ENCODE results near the gene SAA2.
A peak's percentile ranks its signal among the peaks of the same experiment; 100 is the strongest.

Gene SAA2

DNA sequence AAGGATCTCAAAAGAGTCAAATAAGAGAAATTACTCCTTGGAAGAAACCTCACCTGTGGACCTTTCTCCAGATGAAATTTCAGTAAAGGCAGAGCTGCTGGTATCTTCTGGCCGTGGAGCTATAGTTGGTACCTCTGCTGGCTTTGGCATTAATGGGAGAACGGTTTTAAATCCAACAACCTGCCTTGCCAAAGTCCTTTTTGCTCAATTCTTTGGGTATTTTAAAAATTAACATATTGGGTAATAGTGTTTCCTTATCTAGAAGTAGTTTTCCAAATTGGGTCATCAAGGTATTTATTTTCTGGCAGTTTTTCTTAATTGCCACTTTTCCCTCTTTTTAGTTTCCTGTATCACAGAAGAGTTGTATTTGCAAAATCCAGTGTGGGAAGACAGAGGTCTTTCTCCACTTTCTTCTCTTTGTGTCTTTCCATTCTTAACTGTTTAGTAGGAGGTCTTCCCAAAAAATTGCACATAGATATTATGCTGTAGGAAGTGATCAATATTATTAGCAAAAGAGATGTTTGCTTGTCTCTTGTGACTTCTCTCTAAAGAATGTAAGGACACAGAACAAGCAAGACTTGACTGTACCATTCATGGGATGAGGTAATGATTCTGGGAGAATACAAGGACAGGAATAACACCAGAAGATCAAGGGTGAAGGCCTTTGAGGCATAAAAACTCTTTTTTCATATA is 11.7 kb downstream of the SAA2 start, which contains the start of gene SAA4:
Gene SAA4 (minus strand): TSS at position 139 of the 693 bp plus-strand sequence. CDS start 876 bp downstream, outside the sequence.
- in situ Hi-C loops (cut with MboI; ENCODE audit: low sequenced_read_pairs, unreplicated experiment), result loop anchor here (25.0 kb wide), 1 partner anchor 500 kb away; the partner anchor contains the start of gene IGSF22
- TF ChIP-seq, protein P1, sequence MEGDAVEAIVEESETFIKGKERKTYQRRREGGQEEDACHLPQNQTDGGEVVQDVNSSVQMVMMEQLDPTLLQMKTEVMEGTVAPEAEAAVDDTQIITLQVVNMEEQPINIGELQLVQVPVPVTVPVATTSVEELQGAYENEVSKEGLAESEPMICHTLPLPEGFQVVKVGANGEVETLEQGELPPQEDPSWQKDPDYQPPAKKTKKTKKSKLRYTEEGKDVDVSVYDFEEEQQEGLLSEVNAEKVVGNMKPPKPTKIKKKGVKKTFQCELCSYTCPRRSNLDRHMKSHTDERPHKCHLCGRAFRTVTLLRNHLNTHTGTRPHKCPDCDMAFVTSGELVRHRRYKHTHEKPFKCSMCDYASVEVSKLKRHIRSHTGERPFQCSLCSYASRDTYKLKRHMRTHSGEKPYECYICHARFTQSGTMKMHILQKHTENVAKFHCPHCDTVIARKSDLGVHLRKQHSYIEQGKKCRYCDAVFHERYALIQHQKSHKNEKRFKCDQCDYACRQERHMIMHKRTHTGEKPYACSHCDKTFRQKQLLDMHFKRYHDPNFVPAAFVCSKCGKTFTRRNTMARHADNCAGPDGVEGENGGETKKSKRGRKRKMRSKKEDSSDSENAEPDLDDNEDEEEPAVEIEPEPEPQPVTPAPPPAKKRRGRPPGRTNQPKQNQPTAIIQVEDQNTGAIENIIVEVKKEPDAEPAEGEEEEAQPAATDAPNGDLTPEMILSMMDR (IDR thresholded peaks at IDR 0.05; ENCODE audit: borderline replicate concordance, control extremely low read depth, extremely low read depth, insufficient read depth, missing control alignments), result no peak

DNA sequence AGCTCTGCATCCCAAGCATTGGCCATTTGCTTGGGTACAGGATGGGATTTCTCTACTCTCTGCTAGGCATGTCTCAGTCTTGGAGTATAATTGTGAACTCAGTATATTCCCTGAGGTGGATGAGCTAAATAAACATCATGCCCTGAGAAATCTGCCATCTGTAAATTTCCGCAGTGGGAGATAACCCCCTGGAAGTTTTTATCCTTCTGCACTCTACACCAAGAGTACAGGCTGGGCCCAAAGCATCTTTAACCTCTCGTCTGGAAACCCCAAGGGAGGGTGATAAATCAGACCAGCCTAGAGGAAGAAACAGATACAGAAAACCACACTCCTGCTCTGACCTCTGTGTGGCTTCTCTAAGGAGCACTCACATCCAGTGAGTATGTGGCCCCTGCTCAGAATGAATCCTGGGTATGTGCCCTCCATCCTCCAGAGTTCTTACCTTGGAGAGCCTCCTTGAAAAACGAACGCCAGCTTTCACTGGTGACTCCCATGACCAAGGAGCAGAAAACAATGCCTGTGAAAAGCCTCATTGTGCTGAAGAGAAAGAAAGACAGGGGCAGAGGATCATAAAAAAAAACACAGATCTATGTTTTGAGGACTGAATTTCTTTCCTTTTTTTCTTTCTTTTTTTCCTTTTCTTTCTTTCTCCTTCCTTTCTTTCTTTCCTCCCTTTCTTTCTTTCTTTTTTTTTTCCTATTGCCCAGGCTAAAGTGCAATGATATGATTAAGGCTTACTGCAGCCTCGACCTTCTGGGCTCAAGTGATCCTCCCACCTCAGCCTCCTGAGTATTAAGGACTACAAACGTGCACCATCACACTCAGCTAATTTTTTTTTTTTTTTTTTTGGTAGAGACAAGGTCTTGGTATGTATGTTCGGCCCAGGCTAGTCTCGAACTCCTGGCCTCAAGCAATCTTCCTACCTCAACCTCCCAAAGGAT is 12.8 kb downstream of the SAA2 start:
- TF ChIP-seq, protein P1 (IDR thresholded peaks at IDR 0.05; ENCODE audit: borderline replicate concordance, control extremely low read depth, extremely low read depth, insufficient read depth, missing control alignments), result no peak
- no peak for DNase-seq (ENCODE audit: low spot score)
- in situ Hi-C loops (cut with MboI; ENCODE audit: low sequenced_read_pairs, unreplicated experiment), result loop anchor here (25.0 kb wide), 1 partner anchor 502 kb away; the partner anchor contains the start of gene IGSF22

More for the DNA sequence above, 11.7 kb downstream of the SAA2 start, which contains the start of gene SAA4:
- DNase-seq (ENCODE audit: low spot score), result no peak

DNA sequence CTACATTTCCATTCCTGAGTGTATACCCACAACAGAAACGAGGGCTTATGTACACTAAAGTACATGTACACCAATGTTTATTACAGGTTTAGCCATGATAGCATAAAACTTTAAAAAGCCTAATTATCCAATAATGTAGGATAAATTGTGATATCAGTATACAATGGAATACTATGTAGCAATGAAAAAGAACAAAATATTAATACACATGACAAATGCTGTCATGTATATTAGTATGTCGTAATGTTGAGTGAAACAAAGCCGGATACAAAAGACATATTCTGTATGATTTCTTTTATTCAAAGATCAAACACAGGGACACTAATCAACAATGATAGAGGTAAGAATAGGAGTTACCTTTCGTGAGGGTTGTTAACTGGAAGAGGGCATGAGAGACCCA is 14.6 kb downstream of the SAA2 start:
- TF ChIP-seq, protein P1 (IDR thresholded peaks at IDR 0.05; ENCODE audit: borderline replicate concordance, control extremely low read depth, extremely low read depth, insufficient read depth, missing control alignments), result no peak
- in situ Hi-C loops (cut with MboI; ENCODE audit: low sequenced_read_pairs, unreplicated experiment), result loop anchor here (25.0 kb wide), 1 partner anchor 503 kb away; the partner anchor contains the start of gene IGSF22
- DNase-seq (ENCODE audit: low spot score), result no peak

DNA sequence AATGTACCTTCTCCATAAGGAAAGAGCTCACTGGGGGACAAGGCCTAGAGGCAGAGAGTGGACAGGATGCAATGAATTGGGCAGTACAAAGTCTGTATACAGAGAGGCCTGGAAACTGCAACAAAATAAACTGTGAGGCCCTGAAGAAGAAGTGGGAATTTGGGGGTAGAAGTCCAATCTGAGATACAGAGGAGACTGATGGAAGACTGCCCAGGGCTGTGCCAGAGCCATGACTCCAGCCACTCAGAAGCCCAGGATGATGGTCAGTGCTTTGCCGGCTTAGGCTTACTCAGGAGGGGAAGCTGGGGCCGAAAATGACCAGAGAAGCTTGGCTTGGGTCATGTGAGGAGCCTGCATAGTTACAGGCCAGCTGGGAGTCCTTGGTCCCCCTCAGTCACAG is 17.6 kb downstream of the SAA2 start:
- DNase-seq (ENCODE audit: low spot score), result no peak
- TF ChIP-seq, protein P1 (IDR thresholded peaks at IDR 0.05; ENCODE audit: borderline replicate concordance, control extremely low read depth, extremely low read depth, insufficient read depth, missing control alignments), result no peak
- in situ Hi-C loops (cut with MboI; ENCODE audit: low sequenced_read_pairs, unreplicated experiment), result loop anchor here (25.0 kb wide), 1 partner anchor 506 kb away; the partner anchor contains the start of gene IGSF22

DNA sequence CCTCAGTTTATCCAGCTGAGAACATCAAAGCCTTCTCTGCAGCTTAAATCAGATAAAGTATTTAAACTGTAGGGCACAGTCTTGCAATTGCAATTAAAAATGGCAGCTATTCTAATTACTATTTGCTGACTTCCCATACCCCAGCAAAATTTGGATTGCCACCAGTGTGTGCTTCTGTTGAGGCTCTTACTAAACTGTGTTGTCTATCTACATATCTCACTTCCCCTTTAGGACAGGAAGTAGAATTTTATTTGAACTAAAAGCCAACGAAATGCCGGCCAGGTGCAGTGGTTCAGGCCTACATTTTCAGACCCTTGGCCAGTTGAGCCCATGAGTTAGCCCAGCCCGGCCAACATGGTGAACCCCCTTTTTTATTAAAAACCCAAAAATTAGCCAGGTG is 19.0 kb downstream of the SAA2 start:
- TF ChIP-seq, protein P1 (IDR thresholded peaks at IDR 0.05; ENCODE audit: borderline replicate concordance, control extremely low read depth, extremely low read depth, insufficient read depth, missing control alignments), result no peak
- DNase-seq (ENCODE audit: low spot score), result peak; percentile 69
- in situ Hi-C loops (cut with MboI; ENCODE audit: low sequenced_read_pairs, unreplicated experiment), result loop anchor here (25.0 kb wide), 1 partner anchor 508 kb away; the partner anchor contains the start of gene IGSF22

DNA sequence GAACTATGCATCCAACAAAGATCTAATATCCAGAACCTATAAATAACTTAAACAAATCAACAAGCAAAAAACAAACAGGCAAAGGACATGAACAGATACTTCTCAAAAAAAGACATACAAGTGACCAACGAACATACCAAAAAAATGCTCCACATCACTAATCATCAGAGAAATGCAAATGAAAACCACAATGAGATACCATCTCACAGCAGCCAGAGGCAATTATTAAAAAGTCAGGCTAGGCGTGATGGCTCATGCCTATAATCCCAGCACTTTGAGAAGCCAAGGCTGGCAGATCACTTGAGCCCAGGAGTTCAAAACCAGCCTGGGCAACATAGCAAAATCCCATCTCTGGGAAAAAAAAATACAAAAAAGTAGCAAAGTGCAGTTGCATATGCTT is 22.6 kb downstream of the SAA2 start:
- in situ Hi-C loops (cut with MboI; ENCODE audit: low sequenced_read_pairs, unreplicated experiment), result loop anchor here (25.0 kb wide), 1 partner anchor 511 kb away; the partner anchor contains the start of gene IGSF22
- DNase-seq (ENCODE audit: low spot score), result no peak
- TF ChIP-seq, protein P1 (IDR thresholded peaks at IDR 0.05; ENCODE audit: borderline replicate concordance, control extremely low read depth, extremely low read depth, insufficient read depth, missing control alignments), result no peak

All from GM13976 (cell line).